Gastroesophageal sphincter (tissue), 4 donors: ENCODE results near the gene CDKN2AIP. TPM values are rescaled to one million over a fixed set of nuclear protein-coding genes. Genes with fewer than 3 reads are reported as not detected.

Experiments
- ATAC-seq: fragments of 150-250 bp; one replicate; pipeline ENCODE4 v1.9.1; 2016; ENCODE audit warnings: mild to moderate bottlenecking, moderate library complexity
- H3K27ac ChIP-seq, 4 donors: fragments of 200-600 bp; sonication (generic) in 3 of 4; 1 replicate in 3 of 4; 2 replicates in 1 of 4; pipeline ENCODE4 v1.5.1; 2016 to 2019
- H3K27me3 ChIP-seq: fragments of 200-600 bp; sonication (generic); one replicate; pipeline ENCODE4 v1.5.1; 2019
- H3K36me3 ChIP-seq, 2 donors: fragments of 200-600 bp; sonication (generic); one replicate each; pipeline ENCODE4 v1.5.1; 2019; ENCODE audit warnings: control low read depth in 1 of 2
- H3K4me1 ChIP-seq, 3 donors: fragments of 200-600 bp; sonication (generic); 1 replicate in 2 of 3; 2 replicates in 1 of 3; pipeline ENCODE4 v1.5.1; 2016 to 2019; ENCODE audit warnings: control low read depth in 2 of 3
- H3K4me3 ChIP-seq, 2 donors: fragments of 200-600 bp; sonication (generic); one replicate each; pipeline ENCODE4 v1.5.1; 2019; ENCODE audit warnings: mild to moderate bottlenecking in 1 of 2, moderate library complexity in 1 of 2
- H3K9me3 ChIP-seq, 3 donors: fragments of 200-600 bp; sonication (generic); one replicate each; pipeline ENCODE4 v1.5.1; 2017 to 2019; ENCODE audit warnings: control low read depth in 2 of 3
- CTCF ChIP-seq, 4 experiments: fragments of 200-600 bp in 2 of 4; fragments of 450-650 bp in 2 of 4; sonication (generic) in 1 of 4; IDR thresholded peaks; one replicate each; pipeline ENCODE4 v1.5.1; 2017 to 2019; ENCODE audit warnings: antibody characterized with exemption in 4 of 4, mild to moderate bottlenecking in 2 of 4, moderate library complexity in 2 of 4
- EP300 ChIP-seq: sonication (generic); formaldehyde crosslinking; IDR thresholded peaks from one replicate; pipeline ENCODE4 v1.6.1; 2017; ENCODE audit warnings: antibody characterized with exemption, mild to moderate bottlenecking
- POLR2A ChIP-seq, 2 donors: fragments of 450-650 bp; IDR thresholded peaks; one replicate each; pipeline ENCODE4 v1.6.1; 2017; ENCODE audit warnings: antibody characterized with exemption in 2 of 2, mild to moderate bottlenecking in 2 of 2, moderate library complexity in 1 of 2
- POLR2AphosphoS5 ChIP-seq: sonication (generic); formaldehyde crosslinking; IDR thresholded peaks from one replicate; pipeline ENCODE4 v1.6.1; 2017; ENCODE audit warnings: antibody characterized with exemption
- WGBS, 2 donors: methylation state at CpG; one replicate each; pipeline ENCODE4 v1.1.5; 2018; ENCODE audit warnings: low coverage in 1 of 2; 5-methylcytosine and 5-hydroxymethylcytosine counted together
- total RNA-seq, 4 donors: library from RNA; depleted of rRNA; stranded (reverse); fragments of >200 nt; gene quantifications; one replicate each; pipeline ENCODE4 v1.1.0, GENCODE V29; 2016

Gene CDKN2AIP, protein sequence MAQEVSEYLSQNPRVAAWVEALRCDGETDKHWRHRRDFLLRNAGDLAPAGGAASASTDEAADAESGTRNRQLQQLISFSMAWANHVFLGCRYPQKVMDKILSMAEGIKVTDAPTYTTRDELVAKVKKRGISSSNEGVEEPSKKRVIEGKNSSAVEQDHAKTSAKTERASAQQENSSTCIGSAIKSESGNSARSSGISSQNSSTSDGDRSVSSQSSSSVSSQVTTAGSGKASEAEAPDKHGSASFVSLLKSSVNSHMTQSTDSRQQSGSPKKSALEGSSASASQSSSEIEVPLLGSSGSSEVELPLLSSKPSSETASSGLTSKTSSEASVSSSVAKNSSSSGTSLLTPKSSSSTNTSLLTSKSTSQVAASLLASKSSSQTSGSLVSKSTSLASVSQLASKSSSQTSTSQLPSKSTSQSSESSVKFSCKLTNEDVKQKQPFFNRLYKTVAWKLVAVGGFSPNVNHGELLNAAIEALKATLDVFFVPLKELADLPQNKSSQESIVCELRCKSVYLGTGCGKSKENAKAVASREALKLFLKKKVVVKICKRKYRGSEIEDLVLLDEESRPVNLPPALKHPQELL
- total RNA-seq, result 10 to 100 TPM; 25.5 to 31.6 (median 28.9) TPM

DNA sequence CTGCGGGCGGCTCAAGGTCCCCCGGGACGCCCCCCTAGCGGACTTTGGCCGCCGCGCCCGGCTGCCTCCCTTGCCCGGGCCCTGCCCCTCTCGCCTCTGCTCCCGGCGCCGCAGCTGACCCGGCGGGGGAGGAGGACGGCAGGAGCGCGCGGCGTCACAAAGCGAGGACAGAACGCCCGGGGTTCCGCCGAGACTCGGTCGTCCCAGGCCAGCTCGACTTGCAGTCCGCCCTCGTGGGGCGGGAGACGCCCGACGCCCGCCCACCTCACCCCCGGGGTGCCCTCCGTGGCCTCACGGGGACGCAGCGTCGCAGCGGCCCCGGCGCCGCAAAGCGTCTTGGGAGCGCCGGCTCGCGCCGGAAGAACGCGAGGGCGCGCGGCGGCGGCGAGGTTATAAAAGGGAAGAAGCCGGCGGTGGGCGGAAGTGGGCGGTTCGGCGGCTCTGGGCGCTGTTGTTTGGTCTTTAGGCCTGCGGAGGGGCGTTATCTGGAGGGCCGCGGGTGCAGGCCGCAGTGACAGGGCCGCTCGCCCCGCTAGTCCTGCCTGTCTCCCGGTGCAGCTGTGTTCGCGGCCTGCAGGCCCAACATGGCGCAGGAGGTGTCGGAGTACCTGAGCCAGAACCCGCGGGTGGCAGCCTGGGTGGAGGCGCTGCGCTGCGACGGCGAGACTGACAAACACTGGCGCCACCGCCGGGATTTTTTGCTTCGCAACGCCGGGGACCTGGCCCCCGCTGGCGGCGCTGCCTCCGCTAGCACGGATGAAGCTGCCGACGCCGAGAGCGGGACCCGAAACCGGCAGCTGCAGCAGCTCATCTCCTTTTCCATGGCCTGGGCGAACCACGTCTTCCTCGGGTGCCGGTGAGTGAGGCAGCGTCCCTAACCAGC is at the start of gene CDKN2AIP:
Gene CDKN2AIP (plus strand): TSS at position 423 of the 883 bp plus-strand sequence. CDS start 162 bp downstream, at position 585.
- WGBS, 2 donors, result no CpG with 5 or more reads among the region's 109 CpGs
- TF ChIP-seq EP300 (peak; percentile 11), POLR2AphosphoS5 (peak; percentile 91), CTCF (IDR thresholded peaks at IDR 0.05) (peak in 2 of 4 experiments; percentile 18 to 27), POLR2A (IDR thresholded peaks at IDR 0.05) (peak; percentile 92 to 96)
- peaks cover 9 to 59% (median 14%) of the 10 kb centered on the region in 3 donors for H3K4me1 ChIP-seq
- peak within 1 kb of the TSS; percentile 50 to 90 for H3K4me3 ChIP-seq
- peak within 1 kb of the TSS; percentile 97 to 99 (median 98) for H3K27ac ChIP-seq
- no peaks in the 10 kb centered on the region for H3K9me3 ChIP-seq
- H3K36me3 ChIP-seq, result peaks cover 7 to 32% of the 10 kb centered on the region in 2 donors
- ATAC-seq, result peak; percentile 94
- H3K27me3 ChIP-seq, result no peaks in the 10 kb centered on the region

GRCh38 chr4:183395395-183395794 is 49.0 kb upstream of the CDKN2AIP start:
- H3K4me3 ChIP-seq, result no peak overlapping the region
- WGBS, 2 donors, result 79 to 86% methylated on average over 4 to 5 of the region's 5 CpGs
- H3K27me3 ChIP-seq, result peaks cover 4% of the 10 kb centered on the region
- H3K27ac ChIP-seq, result no peak overlapping the region
- no peaks in the 10 kb centered on the region for H3K9me3 ChIP-seq
- peaks cover 0 to 15% (median 0%) of the 10 kb centered on the region in 3 donors for H3K4me1 ChIP-seq
- no peak for TF ChIP-seq EP300
- no peak for TF ChIP-seq POLR2AphosphoS5
- TF ChIP-seq POLR2A (IDR thresholded peaks at IDR 0.05), result no peak
- TF ChIP-seq CTCF (IDR thresholded peaks at IDR 0.05), result no peak
- no peaks in the 10 kb centered on the region for H3K36me3 ChIP-seq
- ATAC-seq, result no peak

DNA sequence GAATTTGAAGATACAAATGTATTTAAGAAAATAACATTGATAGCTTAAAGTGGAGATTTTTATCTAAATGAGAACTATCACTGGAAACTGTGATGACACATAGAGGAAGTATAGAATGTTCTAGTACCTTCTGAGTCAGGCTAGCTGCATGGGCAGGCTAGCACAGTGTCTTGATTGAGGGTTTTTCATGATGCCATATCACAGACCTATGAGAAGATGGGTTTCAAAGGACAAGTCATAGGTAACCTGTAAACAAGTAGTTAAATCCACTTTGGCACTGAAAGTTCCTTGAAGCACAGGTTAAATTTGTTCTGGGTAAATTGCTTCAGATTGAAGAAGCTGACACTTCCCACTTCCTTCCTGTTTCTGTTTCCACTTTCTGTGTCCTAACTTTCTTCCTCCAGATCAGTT is 48.2 kb upstream of the CDKN2AIP start:
- Histone ChIP-seq H3K36me3 (no peaks in the 10 kb centered on the region), H3K9me3 (no peaks in the 10 kb centered on the region), H3K27ac (no peak overlapping the region), H3K27me3 (peaks cover 4% of the 10 kb centered on the region), H3K4me3 (no peak overlapping the region), H3K4me1 (peaks cover 0 to 15% (median 0%) of the 10 kb centered on the region in 3 donors)
- no peak for ATAC-seq
- TF ChIP-seq EP300, result no peak
- no peak for TF ChIP-seq CTCF (IDR thresholded peaks at IDR 0.05)
- TF ChIP-seq POLR2A (IDR thresholded peaks at IDR 0.05), result no peak
- TF ChIP-seq POLR2AphosphoS5, result no peak

DNA sequence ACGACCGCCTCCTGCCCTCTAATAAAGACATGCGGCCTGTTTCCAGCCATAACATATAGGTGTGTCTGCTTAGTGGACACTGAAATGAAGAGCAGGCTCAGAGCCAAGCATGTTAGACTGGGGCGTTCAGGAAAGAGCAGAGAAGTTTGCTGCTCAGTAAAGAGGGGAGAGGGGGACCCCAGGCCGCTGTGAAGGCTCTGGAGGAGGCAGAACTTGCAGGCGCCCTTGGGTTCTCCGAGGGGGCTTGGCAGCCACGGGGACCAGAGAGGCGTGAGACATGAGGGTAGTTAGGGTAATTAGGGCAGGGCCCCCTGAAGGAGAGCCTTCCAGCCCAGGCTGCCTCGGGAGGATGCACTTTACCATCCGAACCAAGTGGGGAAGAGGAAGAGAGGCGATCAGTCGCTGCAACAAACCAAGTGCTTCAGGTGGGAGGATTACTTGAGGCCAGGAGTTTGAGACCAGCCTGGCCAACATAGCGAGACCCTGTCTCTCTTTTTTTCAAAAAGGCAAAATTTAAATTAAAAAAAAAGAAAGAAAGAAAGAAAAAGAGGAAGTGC is 46.6 kb upstream of the CDKN2AIP start:
- H3K4me1 ChIP-seq, result peaks cover 0 to 15% (median 0%) of the 10 kb centered on the region in 3 donors

More for the DNA sequence above, 46.6 kb upstream of the CDKN2AIP start:
- H3K9me3 ChIP-seq, result no peaks in the 10 kb centered on the region
- H3K36me3 ChIP-seq, result no peaks in the 10 kb centered on the region
- no peak for ATAC-seq
- WGBS, 2 donors, result 77 to 84% methylated on average over 7 to 8 of the region's 14 CpGs
- H3K27me3 ChIP-seq, result peaks cover 4% of the 10 kb centered on the region
- peak overlapping the region in 1 of 2 donors; percentile 55 for H3K4me3 ChIP-seq
- TF ChIP-seq POLR2AphosphoS5 (no peak), EP300 (no peak), POLR2A (IDR thresholded peaks at IDR 0.05) (no peak), CTCF (IDR thresholded peaks at IDR 0.05) (no peak)
- H3K27ac ChIP-seq, result peak overlapping the region in 1 of 4 donors; percentile 66
